CD4-positive, alpha-beta T cell treated with Interleukin-15 for 4 hours (primary cell): ENCODE data around the gene RGP1.

Experiments
- DNase-seq: peaks from one replicate; pipeline ENCODE4 v3.0.0-alpha.2; 2020; ENCODE audit warnings: low spot score

RGP1 gene

GRCh38 chr9:35748858-35749514 lies at the start of gene RGP1, which contains the start of gene GBA2:
Gene RGP1, plus strand, starts transcription at chr9:35749287. Its CDS starts 469 bp downstream, at chr9:35749756.
Gene GBA2, minus strand, starts transcription at chr9:35749228. Its CDS starts 524 bp downstream, at chr9:35748704.
- DNase-seq, result peak; percentile 63

GRCh38 chr9:35700031-35700430 lies 49.1 kb upstream of the RGP1 start:
- no peak for DNase-seq

- no peak for DNase-seq
Observed at GRCh38 chr9:35700942-35701341, 48.1 kb upstream of the RGP1 start.

GRCh38 chr9:35702696-35703095 lies 46.4 kb upstream of the RGP1 start:
- DNase-seq, result no peak

- DNase-seq, result no peak
Observed at GRCh38 chr9:35703906-35704672, 45.0 kb upstream of the RGP1 start.

- no peak for DNase-seq
Observed at GRCh38 chr9:35705372-35705771, 43.7 kb upstream of the RGP1 start.

- no peak for DNase-seq
Observed at GRCh38 chr9:35705836-35706430, 43.2 kb upstream of the RGP1 start.

- no peak for DNase-seq
Observed at GRCh38 chr9:35706951-35707350, 42.1 kb upstream of the RGP1 start.

- DNase-seq, result no peak
Observed at GRCh38 chr9:35708146-35708545, 40.9 kb upstream of the RGP1 start.

GRCh38 chr9:35710818-35711500 lies 38.1 kb upstream of the RGP1 start:
- no peak for DNase-seq

- no peak for DNase-seq
Observed at GRCh38 chr9:35711501-35712428, 37.3 kb upstream of the RGP1 start.

- no peak for DNase-seq
Observed at GRCh38 chr9:35712762-35713400, 36.2 kb upstream of the RGP1 start.

- DNase-seq, result no peak
Observed at GRCh38 chr9:35713578-35713977, 35.5 kb upstream of the RGP1 start.

- DNase-seq, result no peak
Observed at GRCh38 chr9:35714123-35714522, 35.0 kb upstream of the RGP1 start.

GRCh38 chr9:35714579-35715252 lies 34.4 kb upstream of the RGP1 start:
- DNase-seq, result no peak

GRCh38 chr9:35716230-35716629 lies 32.9 kb upstream of the RGP1 start:
- DNase-seq, result no peak

- no peak for DNase-seq
Observed at GRCh38 chr9:35717132-35717870, 31.8 kb upstream of the RGP1 start.

- no peak for DNase-seq
Observed at GRCh38 chr9:35718721-35719511, 30.2 kb upstream of the RGP1 start.

GRCh38 chr9:35719546-35719945 lies 29.5 kb upstream of the RGP1 start:
- DNase-seq, result no peak
